Endothelial cell of umbilical vein (primary cell): ENCODE results near the gene ZNF628. TPM values are rescaled to one million over a fixed set of nuclear protein-coding genes. Genes with fewer than 3 reads are reported as not detected.

ENCODE experiments used
- BruUV-seq: library from RNA; stranded (reverse); fragments of 400-500 nt; replicated peaks from 2 replicates; lab custom pipeline; 2021; lab: Mats Ljungman, UMichigan
- CTCF ChIA-PET: fragments of 300-600, 350-600 bp; sonication (Branson Sonifier 250); formaldehyde crosslinking; loops from one replicate; lab custom pipeline; 2021; ENCODE audit warnings: antibody characterized with exemption, inconsistent platforms; lab: Charles Lee
- POLR2A ChIA-PET: fragments of 300-600, 350-600 bp; sonication (Branson Sonifier 250); formaldehyde crosslinking; loops from one replicate; lab custom pipeline; 2021; ENCODE audit warnings: antibody characterized with exemption, inconsistent platforms; lab: Charles Lee
- DNase-seq: peaks from one replicate; pipeline ENCODE4 v3.0.0-alpha.2; 2011; ENCODE audit warnings: low read depth, low spot score
- FAIRE-seq: peaks from 2 replicates; lab custom pipeline; 2011; peaks lifted over from hg19 to GRCh38; lab: Jason Lieb, UNC
- H2AFZ ChIP-seq: 2 replicates; pipeline ENCODE4 v1.6.0; 2012; ENCODE audit warnings: low read depth, low read length, control low read depth, inconsistent platforms
- H3K27ac ChIP-seq: 2 replicates; pipeline ENCODE4 v1.5.1; 2011; ENCODE audit warnings: low read depth, mild to moderate bottlenecking, control low read depth, low read length, moderate library complexity; ENCODE audit not compliant: insufficient read depth
- H3K27me3 ChIP-seq, 2 experiments: 2 replicates each; pipeline versions ENCODE4 v1.6.0 to v1.6.1; 2011; ENCODE audit warnings: low read length in 2 of 2, mixed read lengths in 1 of 2; ENCODE audit not compliant: control insufficient read depth in 2 of 2, insufficient read depth in 2 of 2
- H3K36me3 ChIP-seq, 2 experiments: 2 replicates in 1 of 2; 3 replicates in 1 of 2; pipeline ENCODE4 v1.5.1; 2011; ENCODE audit warnings: low read length in 2 of 2, mild to moderate bottlenecking in 1 of 2, moderate library complexity in 1 of 2; ENCODE audit not compliant: control insufficient read depth in 2 of 2, insufficient read depth in 2 of 2; ENCODE audit errors: extremely low read depth in 1 of 2
- H3K4me1 ChIP-seq: 3 replicates; pipeline ENCODE4 v1.5.1; 2011; ENCODE audit warnings: mild to moderate bottlenecking, low read length; ENCODE audit not compliant: control insufficient read depth, insufficient read depth; ENCODE audit errors: extremely low read depth
- H3K4me2 ChIP-seq: 2 replicates; pipeline ENCODE4 v1.6.1; 2011; ENCODE audit warnings: low read length, control low read depth, mixed read lengths; ENCODE audit not compliant: insufficient read depth
- H3K4me3 ChIP-seq, 3 experiments: fragments of 200-600 bp in 1 of 3; sonication (generic), shearing (Covaris generic) in 1 of 3; replicated peaks in 1 of 3; 2 replicates each; pipeline ENCODE4 v1.5.1; 2011 to 2016; ENCODE audit warnings: control low read depth in 3 of 3, low read length in 3 of 3, mild to moderate bottlenecking in 2 of 3, inconsistent platforms in 1 of 3, low read depth in 1 of 3, moderate library complexity in 1 of 3; ENCODE audit not compliant: insufficient read depth in 1 of 3
- H3K79me2 ChIP-seq: 2 replicates; pipeline ENCODE4 v1.6.0; 2012; ENCODE audit warnings: low read length, inconsistent platforms; ENCODE audit not compliant: control insufficient read depth, insufficient read depth
- H3K9ac ChIP-seq: replicated peaks from 2 replicates; pipeline ENCODE3; 2011; ENCODE audit warnings: low read length, control low read depth; ENCODE audit not compliant: insufficient read depth; ENCODE audit errors: extremely low read depth
- H3K9me1 ChIP-seq: replicated peaks from 3 replicates; pipeline ENCODE4 v1.6.0; 2011; ENCODE audit warnings: mild to moderate bottlenecking, low read length; ENCODE audit not compliant: control insufficient read depth, insufficient read depth; ENCODE audit errors: extremely low read depth
- H3K9me3 ChIP-seq: replicated peaks from 2 replicates; pipeline ENCODE4 v1.5.1; 2012; ENCODE audit warnings: low read length, inconsistent platforms; ENCODE audit not compliant: control insufficient read depth, insufficient read depth
- H4K20me1 ChIP-seq: replicated peaks from 2 replicates; pipeline ENCODE3; 2011; ENCODE audit warnings: mild to moderate bottlenecking, low read length; ENCODE audit not compliant: control insufficient read depth, insufficient read depth; ENCODE audit errors: extremely low read depth
- CTCF ChIP-seq, 2 donors: IDR thresholded peaks; 1 replicate in 1 of 2; 2 replicates in 1 of 2; pipeline ENCODE4 v1.5.1; 2011; ENCODE audit warnings: low read length in 2 of 2, mild to moderate bottlenecking in 2 of 2, moderate library complexity in 2 of 2, control low read depth in 1 of 2, inconsistent platforms in 1 of 2, low read depth in 1 of 2; ENCODE audit not compliant: insufficient read depth in 1 of 2; ENCODE audit errors: extremely low read depth in 1 of 2
- EZH2 ChIP-seq: IDR thresholded peaks from 2 replicates; pipeline ENCODE4 v1.6.1; 2012; ENCODE audit warnings: borderline replicate concordance, low read depth, mild to moderate bottlenecking, moderate library complexity, low read length, inconsistent platforms; ENCODE audit not compliant: severe bottlenecking
- FOS ChIP-seq: IDR thresholded peaks from 2 replicates; pipeline ENCODE4 v1.6.1; 2011; ENCODE audit warnings: mild to moderate bottlenecking, low read length, moderate library complexity, borderline replicate concordance; ENCODE audit not compliant: insufficient read depth
- GATA2 ChIP-seq: IDR thresholded peaks from 2 replicates; pipeline ENCODE4 v1.7.0; 2011; ENCODE audit warnings: low read depth, mild to moderate bottlenecking, moderate library complexity, mixed read lengths, low read length; ENCODE audit not compliant: insufficient read length, insufficient read depth
- JUN ChIP-seq: IDR thresholded peaks from 2 replicates; pipeline ENCODE4 v1.6.1; 2011; ENCODE audit warnings: borderline replicate concordance, low read depth; ENCODE audit not compliant: insufficient read length, insufficient read depth
- MAX ChIP-seq: IDR thresholded peaks from 2 replicates; pipeline ENCODE4 v1.6.1; 2011; ENCODE audit not compliant: insufficient read depth, insufficient read length
- MYC ChIP-seq: IDR thresholded peaks from one replicate; pipeline ENCODE4 v1.6.1; 2011; ENCODE audit warnings: mild to moderate bottlenecking, low read depth, low read length
- POLR2A ChIP-seq: IDR thresholded peaks from 2 replicates; pipeline ENCODE4 v1.6.1; 2012; ENCODE audit warnings: low read depth, mild to moderate bottlenecking, control low read depth, low read length
- POLR2AphosphoS5 ChIP-seq: IDR thresholded peaks from 2 replicates; pipeline ENCODE4 v1.6.1; 2012; ENCODE audit warnings: low read depth, mild to moderate bottlenecking, control low read depth, low read length, moderate library complexity; ENCODE audit not compliant: insufficient read depth
- dilution Hi-C: fragments of 300-500 bp; cut with MboI; formaldehyde crosslinking; loops from one replicate; pipeline ENCODE4 v1.15.0; 2019; ENCODE audit warnings: low sequenced_read_pairs; ENCODE audit not compliant: extremely low pct_ligation_motif_present
- intact Hi-C: fragments of 100-400 bp; cut with micrococcal nuclease; formaldehyde crosslinking; loops from one replicate; pipeline ENCODE4 v1.10.0; 2022
- polyA plus RNA-seq, 4 experiments: library from polyadenylated mRNA; depleted of rRNA in 3 of 4; stranded (reverse) in 3 of 4; unstranded in 1 of 4; fragments of >200 nt; gene quantifications; 2 replicates each; pipeline versions ENCODE4 v1.2.1 to v1.2.3, GENCODE V29; 2011 to 2012; ENCODE audit warnings: missing spikeins in 1 of 4
- total RNA-seq: library from RNA; stranded (reverse); gene quantifications from 2 replicates; pipeline ENCODE4 v1.2.3, GENCODE V29; 2021

ZNF628 gene
- total and polyA plus RNA-seq, 2 donors (not counting 3 experiments of a cell fraction or from before 2014, with no cell fraction given), result 2.0 to 10.4 TPM

- DNase-seq (no peak), FAIRE-seq (no peak)
- H3K4me1 ChIP-seq, result peaks cover 13% of the 10 kb centered on the region
- H4K20me1 ChIP-seq, result no peaks in the 10 kb centered on the region
- TF ChIP-seq POLR2AphosphoS5 (no peak), JUN (no peak), CTCF (IDR thresholded peaks at IDR 0.05; ENCODE audit: extremely low read depth in 1 of 2, insufficient read depth in 1 of 2, low read depth in 1 of 2, low read length in 2 of 2) (no peak), MYC (no peak), POLR2A (no peak), GATA2 (no peak), MAX (no peak), FOS (no peak), EZH2 (no peak)
- intact Hi-C loops, result no loop called here
- H3K27ac ChIP-seq, result no peak overlapping the region
- no TSS peak for BruUV-seq
- H3K9ac ChIP-seq, result no peak overlapping the region
- CTCF ChIA-PET, result interaction anchor here (0.9 to 1.4 kb wide), 2 partner anchors 13 to 24 kb away, joined by 3 to 4 read pairs; no protein-coding TSS in a partner anchor
- H3K79me2 ChIP-seq, result peaks cover 17% of the 10 kb centered on the region
- POLR2A ChIA-PET, result interaction anchor here (0.6 kb wide), 1 partner anchor 11 kb away, joined by 7 read pairs; no protein-coding TSS in a partner anchor
- no peak overlapping the region for H2AFZ ChIP-seq
- H3K9me3 ChIP-seq, result no peaks in the 10 kb centered on the region
- no peak overlapping the region for H3K4me3 ChIP-seq
- no peaks in the 10 kb centered on the region for H3K9me1 ChIP-seq
- no peak overlapping the region for H3K4me2 ChIP-seq
- no peaks in the 10 kb centered on the region for H3K27me3 ChIP-seq
- peaks cover 0 to 3% of the 10 kb centered on the region in 2 experiments for H3K36me3 ChIP-seq
- dilution Hi-C loops, result no loop called here
Observed at GRCh38 chr19:55479451-55480230, 3.2 kb downstream of the ZNF628 start.
